Ovary (tissue), 3 donors: ENCODE measurements around the gene ZW10.

Source experiments
- CTCF ChIP-seq, 3 donors: fragments of 450-650 bp in 2 of 3; fragments of 200-600 bp in 1 of 3; IDR thresholded peaks; one replicate each; pipeline versions ENCODE4 v1.5.1 to v1.8.0; 2016 to 2022; ENCODE audit warnings: antibody characterized with exemption in 3 of 3, mild to moderate bottlenecking in 1 of 3
- POLR2A ChIP-seq: fragments of 450-650 bp; IDR thresholded peaks from one replicate; pipeline ENCODE4 v1.6.1; 2017; ENCODE audit warnings: antibody characterized with exemption, mild to moderate bottlenecking, moderate library complexity
- donor health status: DM: no; HTN: no; CAD: no.

DNA sequence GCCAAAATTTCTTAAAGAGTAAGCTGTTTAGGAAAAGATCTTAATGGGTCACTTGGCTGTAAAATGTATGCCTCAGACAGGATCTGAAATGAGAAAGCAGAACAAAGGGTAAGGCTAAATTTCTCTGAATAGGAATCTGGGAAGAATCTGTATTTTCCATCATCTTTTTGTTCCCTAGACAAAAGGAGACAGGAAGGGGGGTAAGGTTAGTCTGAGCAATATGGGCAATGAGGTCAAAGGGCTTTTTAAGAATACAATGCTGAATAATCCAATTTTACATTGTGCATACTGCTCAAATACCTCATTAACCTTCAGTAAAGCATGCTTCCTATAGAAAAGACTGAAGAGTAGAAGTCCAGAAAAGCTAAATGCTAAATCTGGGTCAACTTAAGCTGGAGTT, 40.7 kb upstream of the ZW10 start:
- TF ChIP-seq POLR2A (no peak), CTCF (IDR thresholded peaks at IDR 0.05) (no peak)
